ENCODE measurements around the gene KMT2C.
"Not testable (repeated sequence)": the region's sequence is repeated elsewhere in the genome, so short reads cannot be mapped to it uniquely, and the experiment has no call there.

KMT2C gene

GRCh38 chr7:152353281-152353680 lies 82.5 kb downstream of the KMT2C start:
- not testable (repeated sequence) for DNase-seq

- not testable (repeated sequence) for DNase-seq
These were observed 84.1 kb downstream of the KMT2C start for GRCh38 chr7:152351747-152352146.

GRCh38 chr7:152351168-152351567 lies 84.6 kb downstream of the KMT2C start:
- no peak for DNase-seq

- DNase-seq, result no peak
These were observed 87.9 kb downstream of the KMT2C start for GRCh38 chr7:152347888-152348287.

GRCh38 chr7:152344253-152344652 lies 91.5 kb downstream of the KMT2C start:
- DNase-seq, result no peak

GRCh38 chr7:152342796-152343195 lies 93.0 kb downstream of the KMT2C start:
- DNase-seq, result no peak

GRCh38 chr7:152341914-152342236 lies 93.9 kb downstream of the KMT2C start:
- no peak for DNase-seq

- peak; percentile 14 for DNase-seq
These were observed 94.5 kb downstream of the KMT2C start for GRCh38 chr7:152341039-152341913.

- DNase-seq, result no peak
These were observed 95.6 kb downstream of the KMT2C start for GRCh38 chr7:152340161-152340560.

- DNase-seq, result no peak
These were observed 97.2 kb downstream of the KMT2C start for GRCh38 chr7:152338561-152338960.

GRCh38 chr7:152336754-152337368 lies 98.9 kb downstream of the KMT2C start:
- no peak for DNase-seq

GRCh38 chr7:152335900-152336571 lies 99.8 kb downstream of the KMT2C start:
- no peak for DNase-seq

GRCh38 chr7:152333134-152333533 lies 102.7 kb downstream of the KMT2C start:
- no peak for DNase-seq

GRCh38 chr7:152330827-152331226 lies 105.0 kb downstream of the KMT2C start:
- no peak for DNase-seq

- DNase-seq, result no peak
These were observed 106.3 kb downstream of the KMT2C start for GRCh38 chr7:152329469-152329868.

GRCh38 chr7:152328234-152328633 lies 107.6 kb downstream of the KMT2C start:
- DNase-seq, result no peak

- no peak for DNase-seq
These were observed 120.0 kb downstream of the KMT2C start for GRCh38 chr7:152315845-152316244.

GRCh38 chr7:152313831-152314604 lies 121.8 kb downstream of the KMT2C start:
- peak; percentile 96 for DNase-seq

GRCh38 chr7:152313217-152313616 lies 122.6 kb downstream of the KMT2C start:
- DNase-seq, result no peak

- DNase-seq, result peak; percentile 6
These were observed 123.5 kb downstream of the KMT2C start for GRCh38 chr7:152312316-152312715.

GRCh38 chr7:152307902-152308301 lies 127.9 kb downstream of the KMT2C start:
- DNase-seq, result no peak

GRCh38 chr7:152299542-152300143 lies 136.2 kb downstream of the KMT2C start:
- not testable (repeated sequence) for DNase-seq

GRCh38 chr7:152292897-152293296 lies 142.9 kb downstream of the KMT2C start:
- DNase-seq, result no peak

Data from DMS79 treated with DMSO at 0.1 percent for 48 hours (cell line).